Activated naive CD4-positive, alpha-beta T cell treated with anti-CD3 and anti-CD28 coated beads for 36 hours (primary cell): ENCODE measurements around the gene SLFN5. TPM values are rescaled to one million over a fixed set of nuclear protein-coding genes. Genes with fewer than 3 reads are reported as not detected.
"Not testable (repeated sequence)": the region's sequence is repeated elsewhere in the genome, so short reads cannot be mapped to it uniquely, and the experiment has no call there.

Source experiments
- CTCF ChIA-PET: fragments of 350-600 bp; sonication (Branson Sonifier 250); formaldehyde crosslinking; loops from one replicate; lab custom pipeline; 2021; ENCODE audit warnings: antibody characterized with exemption; lab: Charles Lee
- DNase-seq: peaks from one replicate; pipeline ENCODE4 v3.0.0-alpha.2; 2020
- H3K27ac Mint-ChIP-seq: one replicate; pipeline ENCODE4 v1.8.0; 2021; ENCODE audit warnings: mild to moderate bottlenecking, mixed read lengths
- H3K27me3 Mint-ChIP-seq: one replicate; pipeline ENCODE4 v1.8.0; 2021; ENCODE audit warnings: low read depth, mixed read lengths
- H3K36me3 Mint-ChIP-seq: one replicate; pipeline ENCODE4 v1.8.0; 2021; ENCODE audit warnings: low read depth, mixed read lengths
- H3K4me1 Mint-ChIP-seq: one replicate; pipeline ENCODE4 v1.8.0; 2021; ENCODE audit warnings: low read depth, mixed read lengths
- H3K4me3 Mint-ChIP-seq: one replicate; pipeline ENCODE4 v1.8.0; 2021; ENCODE audit warnings: mild to moderate bottlenecking, moderate library complexity, mixed read lengths
- H3K9me3 Mint-ChIP-seq: one replicate; pipeline ENCODE4 v1.8.0; 2021; ENCODE audit warnings: mixed read lengths
- intact Hi-C: fragments of 100-400 bp; cut with micrococcal nuclease; formaldehyde crosslinking; loops from one replicate; pipeline ENCODE4 v1.15.1; 2023
- total RNA-seq, 2 experiments: library from RNA; stranded (reverse); gene quantifications; one replicate each; pipeline ENCODE4 v1.2.3, GENCODE V29; 2021

Gene SLFN5
- total RNA-seq, 2 experiments from 2014 or later: 34.1 to 35.0 TPM

- Mint-ChIP-seq H3K4me3 (no peak overlapping the region), H3K36me3 (peaks cover 12% of the 10 kb centered on the region), H3K9me3 (peaks cover 16% of the 10 kb centered on the region), H3K27me3 (no peaks in the 10 kb centered on the region), H3K27ac (no peak overlapping the region), H3K4me1 (peaks cover 48% of the 10 kb centered on the region)
- intact Hi-C loops: no loop called here
- CTCF ChIA-PET: no interaction called here
- DNase-seq: no peak
Observed at GRCh38 chr17:35222452-35222851, 20.4 kb upstream of the SLFN5 start.

- peaks cover 49% of the 10 kb centered on the region for H3K4me1 Mint-ChIP-seq
- no peak overlapping the region for H3K4me3 Mint-ChIP-seq
- peaks cover 16% of the 10 kb centered on the region for H3K9me3 Mint-ChIP-seq
- intact Hi-C loops: no loop called here
- H3K36me3 Mint-ChIP-seq: peaks cover 12% of the 10 kb centered on the region
- no peak overlapping the region for H3K27ac Mint-ChIP-seq
- CTCF ChIA-PET: no interaction called here
- H3K27me3 Mint-ChIP-seq: no peaks in the 10 kb centered on the region
- DNase-seq: no peak
Observed at GRCh38 chr17:35224436-35224835, 18.4 kb upstream of the SLFN5 start.

- Mint-ChIP-seq H3K27me3 (no peaks in the 10 kb centered on the region), H3K9me3 (peaks cover 9% of the 10 kb centered on the region), H3K27ac (no peak overlapping the region), H3K36me3 (peaks cover 5% of the 10 kb centered on the region), H3K4me1 (peaks cover 59% of the 10 kb centered on the region), H3K4me3 (no peak overlapping the region)
- CTCF ChIA-PET: interaction anchor here (0.6 to 1.7 kb wide), 4 partner anchors 11 to 108 kb away, joined by 3 to 5 read pairs (median 4); partner anchors contain the start of gene RAD51D
- intact Hi-C loops: no loop called here
- no peak for DNase-seq
Observed at GRCh38 chr17:35227546-35227945, 15.3 kb upstream of the SLFN5 start.

GRCh38 chr17:35229638-35230037 lies 13.2 kb upstream of the SLFN5 start:
- Mint-ChIP-seq H3K9me3 (peaks cover 2% of the 10 kb centered on the region), H3K4me1 (peaks cover 69% of the 10 kb centered on the region), H3K36me3 (no peaks in the 10 kb centered on the region), H3K27me3 (no peaks in the 10 kb centered on the region), H3K4me3 (no peak overlapping the region), H3K27ac (no peak overlapping the region)
- no peak for DNase-seq
- intact Hi-C loops: no loop called here
- CTCF ChIA-PET: no interaction called here

GRCh38 chr17:35234315-35234714 lies 8.6 kb upstream of the SLFN5 start:
- DNase-seq, intact Hi-C loops, H3K36me3 Mint-ChIP-seq, H3K9me3 Mint-ChIP-seq, H3K27me3 Mint-ChIP-seq, CTCF ChIA-PET, H3K4me3 Mint-ChIP-seq, H3K27ac Mint-ChIP-seq: not testable (repeated sequence)
- peaks cover 89% of the 10 kb centered on the region for H3K4me1 Mint-ChIP-seq

- CTCF ChIA-PET: interaction anchor here (0.7 to 0.9 kb wide), 2 partner anchors 21 to 25 kb away, joined by 3 to 5 read pairs; no protein-coding TSS in a partner anchor
- H3K9me3 Mint-ChIP-seq: peaks cover 2% of the 10 kb centered on the region
- intact Hi-C loops: no loop called here
- no peak overlapping the region for H3K4me3 Mint-ChIP-seq
- no peaks in the 10 kb centered on the region for H3K36me3 Mint-ChIP-seq
- H3K27me3 Mint-ChIP-seq: no peaks in the 10 kb centered on the region
- H3K27ac Mint-ChIP-seq: peak overlapping the region; percentile 48
- DNase-seq: no peak
- H3K4me1 Mint-ChIP-seq: peaks cover 88% of the 10 kb centered on the region
Observed at GRCh38 chr17:35235289-35235688, 7.6 kb upstream of the SLFN5 start.

GRCh38 chr17:35235917-35236316 lies 7.0 kb upstream of the SLFN5 start:
- intact Hi-C loops: no loop called here
- no peak overlapping the region for H3K27ac Mint-ChIP-seq

GRCh38 chr17:35236821-35237220 lies 6.1 kb upstream of the SLFN5 start:
- CTCF ChIA-PET: interaction anchor here (0.6 to 1.8 kb wide), 2 partner anchors 26 to 297 kb away, joined by 4 to 5 read pairs; no protein-coding TSS in a partner anchor

More at GRCh38 chr17:35235917-35236316, 7.0 kb upstream of the SLFN5 start:
- Mint-ChIP-seq H3K27me3 (no peaks in the 10 kb centered on the region), H3K4me1 (peaks cover 83% of the 10 kb centered on the region), H3K9me3 (no peaks in the 10 kb centered on the region), H3K4me3 (no peak overlapping the region), H3K36me3 (no peaks in the 10 kb centered on the region)
- CTCF ChIA-PET: interaction anchor here (0.7 kb wide), 1 partner anchor 22 kb away, joined by 5 read pairs; no protein-coding TSS in a partner anchor
- peak; percentile 43 for DNase-seq

GRCh38 chr17:35238821-35239220 lies 4.1 kb upstream of the SLFN5 start:
- Mint-ChIP-seq H3K27me3 (no peaks in the 10 kb centered on the region), H3K9me3 (no peaks in the 10 kb centered on the region), H3K4me3 (peak overlapping the region; percentile 41), H3K27ac (peak overlapping the region; percentile 25), H3K36me3 (peaks cover 5% of the 10 kb centered on the region), H3K4me1 (peaks cover 69% of the 10 kb centered on the region)
- CTCF ChIA-PET: interaction anchor here (0.9 to 1.5 kb wide), 3 partner anchors 12 to 301 kb away, joined by 3 to 4 read pairs (median 3); no protein-coding TSS in a partner anchor
- DNase-seq: no peak
- intact Hi-C loops: loop anchor here (1.0 kb wide), 1 partner anchor 67 kb away; no protein-coding TSS in a partner anchor

More at GRCh38 chr17:35236821-35237220, 6.1 kb upstream of the SLFN5 start:
- Mint-ChIP-seq H3K27me3 (no peaks in the 10 kb centered on the region), H3K27ac (no peak overlapping the region), H3K36me3 (peaks cover 2% of the 10 kb centered on the region), H3K9me3 (no peaks in the 10 kb centered on the region), H3K4me1 (peaks cover 81% of the 10 kb centered on the region), H3K4me3 (no peak overlapping the region)
- DNase-seq: no peak
- intact Hi-C loops: no loop called here

GRCh38 chr17:35239823-35240222 lies 3.0 kb upstream of the SLFN5 start:
- Mint-ChIP-seq H3K4me3 (peak overlapping the region; percentile 87), H3K4me1 (peaks cover 69% of the 10 kb centered on the region)

GRCh38 chr17:35240861-35241260 lies 2.0 kb upstream of the SLFN5 start:
- Mint-ChIP-seq H3K4me3 (peak overlapping the region; percentile 87), H3K27me3 (no peaks in the 10 kb centered on the region), H3K36me3 (peaks cover 7% of the 10 kb centered on the region), H3K9me3 (no peaks in the 10 kb centered on the region), H3K4me1 (peaks cover 67% of the 10 kb centered on the region), H3K27ac (peak overlapping the region; percentile 97)
- CTCF ChIA-PET: interaction anchor here (0.6 to 2.1 kb wide), 12 partner anchors 12 to 297 kb away, joined by 3 to 11 read pairs (median 4); no protein-coding TSS in a partner anchor
- DNase-seq: no peak
- intact Hi-C loops: loop anchor here (5.0 kb wide), 1 partner anchor 219 kb away; no protein-coding TSS in a partner anchor

More at GRCh38 chr17:35239823-35240222, 3.0 kb upstream of the SLFN5 start:
- CTCF ChIA-PET: interaction anchor here (0.6 to 2.1 kb wide), 9 partner anchors 11 to 911 kb away, joined by 3 to 11 read pairs (median 5); no protein-coding TSS in a partner anchor
- Mint-ChIP-seq H3K27me3 (no peaks in the 10 kb centered on the region), H3K9me3 (no peaks in the 10 kb centered on the region), H3K27ac (peak overlapping the region; percentile 62), H3K36me3 (peaks cover 7% of the 10 kb centered on the region)
- intact Hi-C loops: loop anchor here (1.0 to 5.0 kb wide), 2 partner anchors 68 to 218 kb away; no protein-coding TSS in a partner anchor
- DNase-seq: no peak

GRCh38 chr17:35241520-35241919 lies 1.4 kb upstream of the SLFN5 start:
- Mint-ChIP-seq H3K27ac (peak overlapping the region; percentile 97), H3K27me3 (no peaks in the 10 kb centered on the region), H3K9me3 (no peaks in the 10 kb centered on the region), H3K4me3 (peak overlapping the region; percentile 87), H3K4me1 (peaks cover 66% of the 10 kb centered on the region), H3K36me3 (peaks cover 7% of the 10 kb centered on the region)
- DNase-seq: peak; percentile 47
- CTCF ChIA-PET: interaction anchor here (1.0 to 2.1 kb wide), 6 partner anchors 26 to 98 kb away, joined by 3 to 11 read pairs (median 4); no protein-coding TSS in a partner anchor
- intact Hi-C loops: loop anchor here (5.0 kb wide), 1 partner anchor 219 kb away; no protein-coding TSS in a partner anchor
